HCT116 (cell line): Measurements from ENCODE around the gene LCLAT1.
"Not testable (repeated sequence)": the region's sequence is repeated elsewhere in the genome, so short reads cannot be mapped to it uniquely, and the experiment has no call there.

ENCODE experiments used
- CTCF ChIP-seq, 3 experiments: fragments of 200-600 bp in 1 of 3; sonication (generic) in 1 of 3; IDR thresholded peaks in 2 of 3; conservative IDR thresholded peaks in 1 of 3; 2 replicates each; pipeline ENCODE4 v1.5.1; 2012 to 2017; ENCODE audit warnings: low read depth in 2 of 3, low read length in 2 of 3, antibody characterized with exemption in 1 of 3, borderline replicate concordance in 1 of 3, control low read depth in 1 of 3, mild to moderate bottlenecking in 1 of 3, mixed read lengths in 1 of 3, mixed run types in 1 of 3, moderate library complexity in 1 of 3; ENCODE audit not compliant: insufficient read depth in 1 of 3
- TCF7L2 ChIP-seq: IDR thresholded peaks from 2 replicates; pipeline ENCODE4 v1.7.0; 2011; ENCODE audit warnings: borderline replicate concordance, inconsistent platforms; ENCODE audit not compliant: insufficient read depth, insufficient read length; ENCODE audit errors: extremely low read depth

- TF ChIP-seq CTCF (IDR thresholded peaks at IDR 0.05 in 2 of 3, conservative IDR thresholded peaks at IDR 0.05 in 1 of 3; ENCODE audit: borderline replicate concordance in 1 of 3, insufficient read depth in 1 of 3, low read depth in 2 of 3, low read length in 2 of 3); TCF7L2: not testable (repeated sequence)
Measured at GRCh38 chr2:30513649-30514048, 66.6 kb downstream of the LCLAT1 start.
